Measurements from ENCODE around the gene GRID2. TPM values are rescaled to one million over a fixed set of nuclear protein-coding genes. Genes with fewer than 3 reads are reported as not detected.

Gene GRID2
- polyA plus RNA-seq, 1 of the 3 experiments (the other 2 are of a cell fraction): not detected

GRCh38 chr4:92299152-92299551 is 4.6 kb upstream of the GRID2 start (continued):
- TF ChIP-seq YY1 (IDR thresholded peaks at IDR 0.05; ENCODE audit: low read depth): no peak
- TF ChIP-seq NFIC (IDR thresholded peaks at IDR 0.05; ENCODE audit: borderline replicate concordance): no peak
- peak; percentile 27; the same call in 1 of the 2 replicates for TF ChIP-seq SMC3 (IDR thresholded peaks at IDR 0.05; ENCODE audit: low read depth, low read length)
- no peak for TF ChIP-seq USF1 (IDR thresholded peaks at IDR 0.05; ENCODE audit: borderline replicate concordance, low read depth)
- no peak for TF ChIP-seq RFX5 (IDR thresholded peaks at IDR 0.05; ENCODE audit: low read length)
- no peak for TF ChIP-seq GATA2 (CRISPR knock-in tag; IDR thresholded peaks at IDR 0.05)
- no peak for TF ChIP-seq EP300 (IDR thresholded peaks at IDR 0.05; ENCODE audit: borderline replicate concordance in 1 of 2, low read depth in 1 of 2, low read length in 1 of 2)
- TF ChIP-seq RXRA (IDR thresholded peaks at IDR 0.05; ENCODE audit: borderline replicate concordance, low read depth): no peak
- no peak for TF ChIP-seq REST (IDR thresholded peaks at IDR 0.05; ENCODE audit: low read depth, low read length)
- TF ChIP-seq JUND (IDR thresholded peaks at IDR 0.05): no peak

- Histone ChIP-seq H3K27ac (ENCODE audit: low read depth in 2 of 2, low read length in 1 of 2) (no peak overlapping the region), H3K4me3 (ENCODE audit: low read depth in 2 of 2, low read length in 1 of 2) (peak overlapping the region; percentile 49 to 65), H4K20me1 (ENCODE audit: insufficient read depth) (no peaks in the 10 kb centered on the region), H3F3A (replicated peaks; ENCODE audit: insufficient read depth) (peaks cover 8% of the 10 kb centered on the region), H3K36me3 (replicated peaks in 1 of 2; ENCODE audit: control insufficient read depth in 1 of 2, insufficient read depth in 2 of 2, low read length in 1 of 2) (no peaks in the 10 kb centered on the region), H2AFZ (ENCODE audit: low read depth) (peak overlapping the region; percentile 69; the same call in 1 of the 2 replicates), H3K27me3 (ENCODE audit: insufficient read depth) (peaks cover 24% of the 10 kb centered on the region), H3K9me3 (no peaks in the 10 kb centered on the region), H3K4me1 (ENCODE audit: control insufficient read depth in 1 of 2, insufficient read depth in 2 of 2, low read depth in 1 of 2, low read length in 1 of 2) (peaks cover 0 to 24% of the 10 kb centered on the region in 2 experiments; a peak in 2 of 4 replicates), H3K9ac (no peak overlapping the region), H3K4me2 (peak overlapping the region; percentile 94), H3K79me2 (ENCODE audit: insufficient read depth) (no peaks in the 10 kb centered on the region), H3K9me2 (no peaks in the 10 kb centered on the region)
- peak; percentile 42 for DNase-seq
- ChIA-PET CTCF (interaction anchor here (0.7 kb wide), 1 partner anchor 193 kb away, joined by 3 read pairs; no protein-coding TSS in a partner anchor), POLR2A (no interaction called here)
- WGBS (ENCODE audit: low lambda C conversion rate): 2% methylated on average over 22 of the region's 22 CpGs
- TF ChIP-seq RCOR1 (IDR thresholded peaks at IDR 0.05; ENCODE audit: low read length) (no peak), MEF2A (IDR thresholded peaks at IDR 0.05; ENCODE audit: borderline replicate concordance, low read depth) (no peak), ZBTB33 (IDR thresholded peaks at IDR 0.05; ENCODE audit: borderline replicate concordance, low read depth) (no peak), POLR2AphosphoS5 (IDR thresholded peaks at IDR 0.05; ENCODE audit: low read depth, low read length) (no peak), TEAD4 (IDR thresholded peaks at IDR 0.05; ENCODE audit: borderline replicate concordance, insufficient read depth) (no peak), NRF1 (IDR thresholded peaks at IDR 0.05; ENCODE audit: low read depth, low read length) (no peak), TCF12 (IDR thresholded peaks at IDR 0.05) (no peak), RFX5 (IDR thresholded peaks at IDR 0.05; ENCODE audit: low read length) (no peak), REST (IDR thresholded peaks at IDR 0.05; ENCODE audit: low read depth, low read length) (no peak), CHD2 (IDR thresholded peaks at IDR 0.05; ENCODE audit: low read length, partially characterized antibody) (no peak), RAD21 (IDR thresholded peaks at IDR 0.05; ENCODE audit: low read length) (no peak), PBX3 (IDR thresholded peaks at IDR 0.05) (no peak), NFIC (IDR thresholded peaks at IDR 0.05; ENCODE audit: borderline replicate concordance) (no peak), FOSL2 (IDR thresholded peaks at IDR 0.05; ENCODE audit: borderline replicate concordance, low read depth) (no peak), RXRA (IDR thresholded peaks at IDR 0.05; ENCODE audit: borderline replicate concordance, low read depth) (no peak), EP300 (IDR thresholded peaks at IDR 0.05; ENCODE audit: borderline replicate concordance in 1 of 2, low read depth in 1 of 2, low read length in 1 of 2) (no peak)
Observed at GRCh38 chr4:92304121-92304520, 355 bp downstream of the GRID2 start.

All from SK-N-SH (cell line).